HG03103 (cell line): Measurements from ENCODE around the gene VAV2.

Source experiments
- ATAC-seq: cut with Tn5 transposase; IDR thresholded peaks from one replicate; pipeline ENCODE4 v1.9.1; 2021; ENCODE audit warnings: low read depth; ENCODE audit not compliant: unreplicated experiment

Gene VAV2

GRCh38 chr9:133807037-133807436 lies 185.1 kb downstream of the VAV2 start:
- ATAC-seq = no peak

GRCh38 chr9:133806623-133807010 lies 185.5 kb downstream of the VAV2 start:
- no peak for ATAC-seq

GRCh38 chr9:133805876-133806622 lies 186.1 kb downstream of the VAV2 start:
- ATAC-seq = no peak

- no peak for ATAC-seq
Measured at GRCh38 chr9:133804199-133804598, 187.9 kb downstream of the VAV2 start.

GRCh38 chr9:133803745-133804144 lies 188.4 kb downstream of the VAV2 start:
- no peak for ATAC-seq

GRCh38 chr9:133803028-133803585 lies 189.0 kb downstream of the VAV2 start:
- no peak for ATAC-seq

GRCh38 chr9:133801739-133802138 lies 190.4 kb downstream of the VAV2 start:
- ATAC-seq = no peak

GRCh38 chr9:133800266-133800665 lies 191.9 kb downstream of the VAV2 start:
- ATAC-seq = no peak

GRCh38 chr9:133799716-133800115 lies 192.4 kb downstream of the VAV2 start:
- ATAC-seq = no peak

- ATAC-seq = no peak
Measured at GRCh38 chr9:133799106-133799505, 193.0 kb downstream of the VAV2 start.

GRCh38 chr9:133798160-133798559 lies 194.0 kb downstream of the VAV2 start:
- ATAC-seq = no peak

GRCh38 chr9:133797406-133798105 lies 194.6 kb downstream of the VAV2 start:
- no peak for ATAC-seq

GRCh38 chr9:133796562-133796961 lies 195.6 kb downstream of the VAV2 start:
- no peak for ATAC-seq

GRCh38 chr9:133795049-133795448 lies 197.1 kb downstream of the VAV2 start:
- ATAC-seq = no peak

- no peak for ATAC-seq
Measured at GRCh38 chr9:133794016-133794760, 197.9 kb downstream of the VAV2 start.

GRCh38 chr9:133793471-133793870 lies 198.7 kb downstream of the VAV2 start:
- no peak for ATAC-seq

GRCh38 chr9:133792721-133793470 lies 199.2 kb downstream of the VAV2 start:
- peak; percentile 49 for ATAC-seq

GRCh38 chr9:133791735-133792649 lies 200.1 kb downstream of the VAV2 start:
- ATAC-seq = no peak

GRCh38 chr9:133791069-133791468 lies 201.1 kb downstream of the VAV2 start:
- no peak for ATAC-seq
